ENCODE measurements around the gene CDHR5. TPM values are rescaled to one million over a fixed set of nuclear protein-coding genes. Genes with fewer than 3 reads are reported as not detected.

Gene CDHR5
- total RNA-seq, 1 experiment from 2014 or later, result not detected

DNA sequence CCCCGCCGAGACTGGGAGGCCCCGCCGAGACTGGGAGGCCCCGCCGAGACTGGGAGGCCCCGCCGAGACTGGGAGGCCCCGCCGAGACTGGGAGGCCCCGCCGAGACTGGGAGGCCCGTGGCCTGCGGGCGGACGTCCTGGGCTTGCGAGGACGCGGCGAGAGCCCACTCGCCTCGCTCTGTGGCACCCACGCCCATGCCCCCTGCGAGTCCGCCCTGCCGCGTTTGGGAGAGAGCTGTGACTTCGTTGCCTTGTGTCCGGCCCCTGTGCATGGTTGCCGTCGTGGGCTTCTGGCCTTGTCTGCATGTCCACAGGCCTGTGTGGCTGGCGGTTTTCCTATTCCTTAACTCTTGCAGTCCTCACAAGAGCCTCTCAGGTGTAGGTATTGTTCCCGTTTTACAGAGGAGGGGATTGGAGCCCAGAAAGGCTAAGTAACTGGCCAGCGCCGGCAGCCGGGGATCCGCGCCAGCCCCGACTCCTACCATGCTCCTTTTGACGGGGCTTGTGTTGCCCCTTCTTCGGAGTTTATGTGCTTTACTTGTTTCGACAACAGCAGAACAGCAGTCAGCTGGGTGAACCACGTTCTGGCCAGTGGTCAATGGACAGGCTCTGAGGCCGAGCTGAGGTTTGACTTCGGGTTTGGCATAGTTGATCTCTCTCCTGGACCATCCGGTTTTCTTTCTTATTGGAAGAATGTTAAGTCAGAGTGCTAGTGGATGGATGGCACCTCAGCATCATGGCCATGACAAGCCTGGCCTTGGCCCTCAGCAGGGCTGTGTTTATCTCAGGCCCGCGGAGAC, 47.7 kb downstream of the CDHR5 start:
- intact Hi-C loops (cut with micrococcal nuclease), result no loop called here
- CTCF ChIA-PET, result interaction anchor here (0.9 kb wide), 1 partner anchor 22 kb away, joined by 3 read pairs; no protein-coding TSS in a partner anchor
- TF ChIP-seq, protein P1, sequence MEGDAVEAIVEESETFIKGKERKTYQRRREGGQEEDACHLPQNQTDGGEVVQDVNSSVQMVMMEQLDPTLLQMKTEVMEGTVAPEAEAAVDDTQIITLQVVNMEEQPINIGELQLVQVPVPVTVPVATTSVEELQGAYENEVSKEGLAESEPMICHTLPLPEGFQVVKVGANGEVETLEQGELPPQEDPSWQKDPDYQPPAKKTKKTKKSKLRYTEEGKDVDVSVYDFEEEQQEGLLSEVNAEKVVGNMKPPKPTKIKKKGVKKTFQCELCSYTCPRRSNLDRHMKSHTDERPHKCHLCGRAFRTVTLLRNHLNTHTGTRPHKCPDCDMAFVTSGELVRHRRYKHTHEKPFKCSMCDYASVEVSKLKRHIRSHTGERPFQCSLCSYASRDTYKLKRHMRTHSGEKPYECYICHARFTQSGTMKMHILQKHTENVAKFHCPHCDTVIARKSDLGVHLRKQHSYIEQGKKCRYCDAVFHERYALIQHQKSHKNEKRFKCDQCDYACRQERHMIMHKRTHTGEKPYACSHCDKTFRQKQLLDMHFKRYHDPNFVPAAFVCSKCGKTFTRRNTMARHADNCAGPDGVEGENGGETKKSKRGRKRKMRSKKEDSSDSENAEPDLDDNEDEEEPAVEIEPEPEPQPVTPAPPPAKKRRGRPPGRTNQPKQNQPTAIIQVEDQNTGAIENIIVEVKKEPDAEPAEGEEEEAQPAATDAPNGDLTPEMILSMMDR (IDR thresholded peaks at IDR 0.05; ENCODE audit: unreplicated experiment), result no peak

DNA sequence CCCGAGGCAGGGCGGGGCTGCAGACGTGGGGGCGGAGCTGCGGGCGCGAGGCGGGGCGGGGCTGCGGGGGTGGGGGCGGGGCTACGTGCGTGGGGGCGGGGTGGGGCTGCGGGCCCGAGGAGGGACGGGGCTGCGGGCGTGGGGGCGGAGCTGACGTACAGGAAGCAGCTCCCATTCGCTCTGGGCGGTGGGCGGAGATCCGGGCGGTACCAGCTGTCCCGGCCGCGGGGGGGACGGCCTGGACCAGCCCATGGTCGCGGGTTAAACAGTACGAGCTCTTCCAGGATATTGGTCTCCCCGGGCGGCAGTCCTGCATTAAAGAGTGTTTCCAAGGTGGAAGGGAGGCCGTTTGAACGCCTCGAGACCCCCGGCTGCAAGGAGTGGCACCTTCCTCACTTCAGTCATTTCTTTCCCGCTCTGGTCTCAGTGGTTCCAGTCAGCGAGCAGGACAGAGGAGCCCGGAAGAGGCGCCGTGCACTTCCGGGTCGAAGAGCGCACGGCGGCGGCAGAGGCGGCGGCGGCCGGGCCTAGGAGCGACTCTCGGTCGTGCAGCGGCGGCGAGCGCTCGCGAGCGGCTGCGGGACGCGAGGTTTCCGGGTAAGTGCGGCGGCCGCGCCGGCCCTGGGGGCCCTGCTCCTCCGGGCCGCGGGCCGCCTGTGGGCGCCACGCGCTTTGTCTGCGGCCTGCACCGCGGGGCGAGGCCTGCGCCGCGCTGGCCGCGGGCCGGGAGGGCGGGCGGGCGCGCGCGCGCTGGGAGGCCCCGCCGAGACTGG, 48.6 kb downstream of the CDHR5 start, which contains the start of gene PHRF1:
Gene PHRF1, plus strand, starts transcription at position 475 of the 773 bp plus-strand sequence. CDS start 5,043 bp downstream, outside the sequence.
- Mint-ChIP-seq H3K4me3 (ENCODE audit: unreplicated experiment) (peak within 1 kb of the TSS; percentile 79), H3K36me3 (ENCODE audit: insufficient read depth, unreplicated experiment) (no peaks in the 10 kb centered on the region), H3K27ac (ENCODE audit: low read depth, unreplicated experiment) (peak within 1 kb of the TSS; percentile 93), H3K9me3 (ENCODE audit: unreplicated experiment) (no peaks in the 10 kb centered on the region), H3K4me1 (ENCODE audit: insufficient read depth, unreplicated experiment) (peaks cover 32% of the 10 kb centered on the region), H3K27me3 (ENCODE audit: insufficient read depth, unreplicated experiment) (no peaks in the 10 kb centered on the region)
- CTCF ChIA-PET, result no interaction called here
- BruUV-seq (replicated peaks), result no TSS peak
- DNase-seq (ENCODE audit: unreplicated experiment), result peak; percentile 91
- POLR2A ChIA-PET, result interaction anchor here (0.6 to 2.1 kb wide), 28 partner anchors 8 to 771 kb away, joined by 3 to 22 read pairs (median 5); partner anchors contain the start of genes BET1L, DEAF1, HRAS and IRF7
- TF ChIP-seq, protein P1 (IDR thresholded peaks at IDR 0.05; ENCODE audit: unreplicated experiment), result no peak
- intact Hi-C loops (cut with micrococcal nuclease), result no loop called here

More for the DNA sequence above, 47.7 kb downstream of the CDHR5 start:
- peaks cover 34% of the 10 kb centered on the region for H3K4me1 Mint-ChIP-seq (ENCODE audit: insufficient read depth, unreplicated experiment)
- no peaks in the 10 kb centered on the region for H3K27me3 Mint-ChIP-seq (ENCODE audit: insufficient read depth, unreplicated experiment)
- no peak overlapping the region for H3K27ac Mint-ChIP-seq (ENCODE audit: low read depth, unreplicated experiment)
- H3K9me3 Mint-ChIP-seq (ENCODE audit: unreplicated experiment), result no peaks in the 10 kb centered on the region
- peak overlapping the region; percentile 79 for H3K4me3 Mint-ChIP-seq (ENCODE audit: unreplicated experiment)
- BruUV-seq (replicated peaks), result TSS peak; percentile 56
- DNase-seq (ENCODE audit: unreplicated experiment), result no peak
- peaks cover 8% of the 10 kb centered on the region for H3K36me3 Mint-ChIP-seq (ENCODE audit: insufficient read depth, unreplicated experiment)
- POLR2A ChIA-PET, result interaction anchor here (0.7 to 2.5 kb wide), 15 partner anchors 12 to 257 kb away, joined by 3 to 17 read pairs (median 6); partner anchors contain the start of genes HRAS, PIDD1, RPLP2 and TMEM80

DNA sequence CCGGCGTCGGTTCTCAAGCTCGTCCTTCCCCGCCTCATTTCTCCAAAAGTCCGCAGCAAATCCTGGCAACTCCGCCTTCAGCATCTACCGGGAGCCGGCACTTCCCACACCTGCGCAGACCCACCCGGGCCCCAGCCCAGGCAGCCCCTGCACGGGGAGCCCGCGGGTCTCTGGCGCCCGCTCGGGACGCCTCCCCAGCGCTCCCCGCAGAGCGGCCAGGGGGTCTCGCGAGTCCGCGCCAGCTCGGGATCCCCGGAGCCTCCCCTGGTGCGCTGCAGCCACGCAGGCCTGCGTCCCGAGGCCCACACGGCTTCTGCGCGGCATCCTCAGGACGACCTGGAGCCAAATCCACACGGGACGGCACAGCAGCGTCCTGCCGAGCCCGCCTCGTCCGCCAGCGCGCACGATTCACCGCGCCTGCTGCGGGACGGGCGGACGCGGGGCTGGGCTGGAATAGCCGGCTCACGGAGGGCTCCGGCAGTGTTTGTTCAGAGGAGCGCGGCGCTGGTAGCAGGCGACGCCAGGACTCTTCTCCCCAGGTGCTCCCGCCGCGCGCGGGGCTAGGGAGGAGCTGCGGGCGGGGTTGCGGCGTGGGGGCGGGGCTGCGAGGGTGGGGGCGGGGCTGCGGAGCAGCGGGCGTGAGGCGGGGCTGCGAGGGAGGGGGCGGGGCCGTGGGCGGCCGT, 49.3 kb downstream of the CDHR5 start:
- TF ChIP-seq, protein P1 (IDR thresholded peaks at IDR 0.05; ENCODE audit: unreplicated experiment), result no peak
- H3K27ac Mint-ChIP-seq (ENCODE audit: low read depth, unreplicated experiment), result peak overlapping the region; percentile 93
- no peaks in the 10 kb centered on the region for H3K27me3 Mint-ChIP-seq (ENCODE audit: insufficient read depth, unreplicated experiment)
- no peaks in the 10 kb centered on the region for H3K9me3 Mint-ChIP-seq (ENCODE audit: unreplicated experiment)
- no TSS peak for BruUV-seq (replicated peaks)
- POLR2A ChIA-PET, result interaction anchor here (0.6 to 2.1 kb wide), 29 partner anchors 8 to 772 kb away, joined by 3 to 22 read pairs (median 5); partner anchors contain the start of genes BET1L, DEAF1, HRAS and IRF7
- peak overlapping the region; percentile 79 for H3K4me3 Mint-ChIP-seq (ENCODE audit: unreplicated experiment)
- CTCF ChIA-PET, result interaction anchor here (0.6 to 0.7 kb wide), 2 partner anchors 24 to 113 kb away, joined by 3 read pairs; no protein-coding TSS in a partner anchor
- no peaks in the 10 kb centered on the region for H3K36me3 Mint-ChIP-seq (ENCODE audit: insufficient read depth, unreplicated experiment)
- DNase-seq (ENCODE audit: unreplicated experiment), result peak; percentile 70
- peaks cover 29% of the 10 kb centered on the region for H3K4me1 Mint-ChIP-seq (ENCODE audit: insufficient read depth, unreplicated experiment)
- intact Hi-C loops (cut with micrococcal nuclease), result no loop called here

Data from MCF 10A (cell line).